HCT116 (cell line): ENCODE measurements around the gene ERC2. TPM values are rescaled to one million over a fixed set of nuclear protein-coding genes. Genes with fewer than 3 reads are reported as not detected.

Experiments used
- ATAC-seq: fragments of 200-7000 bp; cut with Tn5 transposase; 2 replicates; pipeline ENCODE4 v1.9.1; 2020; ENCODE audit warnings: mild to moderate bottlenecking, moderate library complexity
- BruUV-seq: library from RNA; stranded (reverse); fragments of 400-500 nt; replicated peaks from 2 replicates; lab custom pipeline; 2021; lab: Mats Ljungman, UMichigan
- CTCF ChIA-PET: fragments of 300-600 bp; sonication (Branson Sonifier 250); formaldehyde crosslinking; loops from one replicate; lab custom pipeline; 2021; ENCODE audit warnings: antibody characterized with exemption; lab: Charles Lee
- POLR2A ChIA-PET: fragments of 300-600, 350-600 bp; sonication (Branson Sonifier 250); formaldehyde crosslinking; loops from one replicate; lab custom pipeline; 2021; ENCODE audit warnings: antibody characterized with exemption; lab: Charles Lee
- RAD21 ChIA-PET, 2 experiments: fragments of 300-600 bp; sonication (Branson Sonifier 250); formaldehyde crosslinking; loops; one replicate each; lab custom pipeline; 2023; ENCODE audit warnings: low total read pairs in 2 of 2; ENCODE audit not compliant: uncharacterized antibody in 2 of 2, unreplicated experiment in 2 of 2, low non-redundant PET in 1 of 2; lab: Charles Lee
- DNase-seq: peaks from one replicate; pipeline ENCODE4 v3.0.0-alpha.2; 2010; ENCODE audit warnings: low read depth, low spot score
- H2AFZ ChIP-seq: fragments of 200-600 bp; shearing (Covaris generic), sonication (generic); 2 replicates; pipeline ENCODE4 v1.6.1; 2017; ENCODE audit warnings: low read depth, mixed run types, mixed read lengths, antibody characterized with exemption, low read length; ENCODE audit not compliant: poor library complexity, severe bottlenecking
- H3K27ac ChIP-seq: 2 replicates; pipeline ENCODE4 v1.5.1; 2012; ENCODE audit warnings: low read depth, low read length
- H3K27me3 ChIP-seq: fragments of 200-600 bp; sonication (generic); 2 replicates; pipeline ENCODE4 v1.6.1; 2016; ENCODE audit warnings: mixed run types, low read length, mixed read lengths; ENCODE audit not compliant: insufficient read depth
- H3K36me3 ChIP-seq, 2 experiments: fragments of 200-500 bp in 1 of 2; fragments of 200-600 bp in 1 of 2; sonication (Bioruptor generic) in 1 of 2; sonication (generic) in 1 of 2; 2 replicates each; pipeline versions ENCODE4 v1.5.1 to v1.6.1; 2014 to 2016; ENCODE audit warnings: low read length in 2 of 2, inconsistent platforms in 1 of 2, mixed read lengths in 1 of 2, mixed run types in 1 of 2; ENCODE audit not compliant: insufficient read depth in 2 of 2, control insufficient read depth in 1 of 2
- H3K4me1 ChIP-seq, 2 experiments: fragments of 200-600 bp in 1 of 2; sonication (generic) in 1 of 2; 2 replicates each; pipeline versions ENCODE4 v1.5.1 to v1.6.1; 2012 to 2017; ENCODE audit warnings: low read length in 2 of 2, inconsistent platforms in 1 of 2, mild to moderate bottlenecking in 1 of 2, mixed read lengths in 1 of 2, mixed run types in 1 of 2, moderate library complexity in 1 of 2; ENCODE audit not compliant: insufficient read depth in 2 of 2, control insufficient read depth in 1 of 2
- H3K4me2 ChIP-seq: fragments of 200-600 bp; sonication (generic); 2 replicates; pipeline ENCODE4 v1.6.1; 2017; ENCODE audit warnings: mixed run types, low read length, mixed read lengths
- H3K4me3 ChIP-seq, 2 experiments: fragments of 200-600 bp in 1 of 2; sonication (generic) in 1 of 2; replicated peaks in 1 of 2; 2 replicates each; pipeline ENCODE4 v1.5.1; 2011 to 2016; ENCODE audit warnings: low read length in 2 of 2, control low read depth in 1 of 2, low read depth in 1 of 2, mild to moderate bottlenecking in 1 of 2, mixed read lengths in 1 of 2, mixed run types in 1 of 2
- H3K79me2 ChIP-seq: fragments of 200-600 bp; sonication (generic); 2 replicates; pipeline ENCODE4 v1.6.1; 2017; ENCODE audit warnings: mild to moderate bottlenecking, mixed run types, low read length, moderate library complexity, mixed read lengths; ENCODE audit not compliant: insufficient read depth
- H3K9ac ChIP-seq: fragments of 200-600 bp; sonication (generic); 2 replicates; pipeline ENCODE4 v1.6.1; 2016; ENCODE audit warnings: low read length, mixed read lengths
- H3K9me2 ChIP-seq: fragments of 200-600 bp; sonication (generic), shearing (Covaris generic); 2 replicates; pipeline ENCODE4 v1.6.1; 2017; ENCODE audit warnings: mixed run types, mild to moderate bottlenecking, moderate library complexity; ENCODE audit not compliant: insufficient read depth
- H3K9me3 ChIP-seq, 2 experiments: fragments of 200-500 bp in 1 of 2; fragments of 200-600 bp in 1 of 2; sonication (Bioruptor generic) in 1 of 2; sonication (generic) in 1 of 2; 2 replicates each; pipeline ENCODE4 v1.6.1; 2014 to 2017; ENCODE audit warnings: low read length in 2 of 2, mixed read lengths in 2 of 2, inconsistent platforms in 1 of 2, low read depth in 1 of 2, mild to moderate bottlenecking in 1 of 2, mixed run types in 1 of 2, moderate library complexity in 1 of 2; ENCODE audit not compliant: control insufficient read depth in 1 of 2, insufficient read depth in 1 of 2
- H4K20me1 ChIP-seq: fragments of 200-600 bp; sonication (generic), shearing (Covaris generic); 2 replicates; pipeline ENCODE4 v1.6.1; 2017; ENCODE audit warnings: mixed run types, mild to moderate bottlenecking, moderate library complexity; ENCODE audit not compliant: insufficient read depth
- CBX3 ChIP-seq: IDR thresholded peaks from 2 replicates; pipeline ENCODE4 v1.6.1; 2012; ENCODE audit warnings: low read depth
- CEBPB ChIP-seq: IDR thresholded peaks from 2 replicates; pipeline ENCODE4 v1.6.1; 2012; ENCODE audit warnings: low read depth
- CTCF ChIP-seq, 3 experiments: fragments of 200-600 bp in 1 of 3; sonication (generic) in 1 of 3; IDR thresholded peaks in 2 of 3; conservative IDR thresholded peaks in 1 of 3; 2 replicates each; pipeline ENCODE4 v1.5.1; 2012 to 2017; ENCODE audit warnings: low read depth in 2 of 3, low read length in 2 of 3, antibody characterized with exemption in 1 of 3, borderline replicate concordance in 1 of 3, control low read depth in 1 of 3, mild to moderate bottlenecking in 1 of 3, mixed read lengths in 1 of 3, mixed run types in 1 of 3, moderate library complexity in 1 of 3; ENCODE audit not compliant: insufficient read depth in 1 of 3
- EGR1 ChIP-seq: IDR thresholded peaks from 2 replicates; pipeline ENCODE4 v1.6.1; 2012; ENCODE audit warnings: low read depth
- ELF1 ChIP-seq: IDR thresholded peaks from 2 replicates; pipeline ENCODE4 v1.6.1; 2012; ENCODE audit warnings: low read depth, borderline replicate concordance
- EZH2phosphoT487 ChIP-seq: fragments of 200-600 bp; IDR thresholded peaks from 2 replicates; pipeline ENCODE4 v1.6.1; 2018; ENCODE audit warnings: antibody characterized with exemption, borderline replicate concordance
- JUND ChIP-seq: IDR thresholded peaks from 2 replicates; pipeline ENCODE4 v1.6.1; 2012
- POLR2AphosphoS5 ChIP-seq: IDR thresholded peaks from 2 replicates; pipeline ENCODE4 v1.6.1; 2011; ENCODE audit warnings: mild to moderate bottlenecking, low read depth, low read length, moderate library complexity
- RAD21 ChIP-seq: IDR thresholded peaks from 2 replicates; pipeline ENCODE4 v1.6.1; 2012; ENCODE audit warnings: low read depth, mild to moderate bottlenecking
- SIN3A ChIP-seq: IDR thresholded peaks from 2 replicates; pipeline ENCODE4 v1.6.1; 2012; ENCODE audit warnings: low read depth
- SP1 ChIP-seq: IDR thresholded peaks from 2 replicates; pipeline ENCODE4 v1.6.1; 2012; ENCODE audit warnings: low read depth
- SRF ChIP-seq: IDR thresholded peaks from 2 replicates; pipeline ENCODE4 v1.6.1; 2012; ENCODE audit warnings: low read depth
- intact Hi-C: fragments of 100-400 bp; cut with micrococcal nuclease; formaldehyde crosslinking; loops from 2 replicates; pipeline ENCODE4 v1.10.0; 2022
- total RNA-seq: library from RNA; stranded (reverse); gene quantifications from one replicate; pipeline ENCODE4 v1.2.1, GENCODE V29; 2021; ENCODE audit not compliant: unreplicated experiment
- TF ChIP-seq, protein P1 (sequence below): IDR thresholded peaks from 2 replicates; pipeline ENCODE4 v1.6.1; 2012
- TF ChIP-seq, protein P2 (sequence below): IDR thresholded peaks from 2 replicates; pipeline ENCODE4 v1.6.1; 2011; ENCODE audit warnings: mild to moderate bottlenecking, low read length, moderate library complexity; ENCODE audit not compliant: insufficient replicate concordance; ENCODE audit errors: extremely low read depth
- TF ChIP-seq, protein P3 (sequence below): IDR thresholded peaks from 2 replicates; pipeline ENCODE4 v1.6.1; 2012; ENCODE audit warnings: low read depth

The ERC2 gene
- total RNA-seq, 1 experiment from 2014 or later = not detected

- Histone ChIP-seq H3K4me2 (no peak overlapping the region), H3K9me2 (no peaks in the 10 kb centered on the region), H4K20me1 (no peaks in the 10 kb centered on the region), H3K9me3 (no peaks in the 10 kb centered on the region), H3K9ac (no peak overlapping the region), H3K4me3 (no peak overlapping the region), H2AFZ (no peak overlapping the region), H3K79me2 (no peaks in the 10 kb centered on the region), H3K36me3 (no peaks in the 10 kb centered on the region), H3K4me1 (no peaks in the 10 kb centered on the region), H3K27ac (no peak overlapping the region), H3K27me3 (peaks cover 41% of the 10 kb centered on the region)
- ChIA-PET POLR2A (no interaction called here), RAD21 (no interaction called here), CTCF (no interaction called here)
- intact Hi-C loops = no loop called here
- ATAC-seq (no peak), DNase-seq (no peak)
- TF ChIP-seq, protein P1, sequence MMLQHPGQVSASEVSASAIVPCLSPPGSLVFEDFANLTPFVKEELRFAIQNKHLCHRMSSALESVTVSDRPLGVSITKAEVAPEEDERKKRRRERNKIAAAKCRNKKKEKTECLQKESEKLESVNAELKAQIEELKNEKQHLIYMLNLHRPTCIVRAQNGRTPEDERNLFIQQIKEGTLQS = no peak
- TF ChIP-seq POLR2AphosphoS5 (no peak), CEBPB (no peak), SP1 (no peak), JUND (no peak), EZH2phosphoT487 (no peak), CBX3 (no peak), SRF (no peak), RAD21 (no peak), ELF1 (no peak), EGR1 (no peak), SIN3A (no peak), CTCF (IDR thresholded peaks at IDR 0.05 in 2 of 3, conservative IDR thresholded peaks at IDR 0.05 in 1 of 3; ENCODE audit: borderline replicate concordance in 1 of 3, insufficient read depth in 1 of 3, low read depth in 2 of 3, low read length in 2 of 3) (no peak)
- TF ChIP-seq, protein P2, sequence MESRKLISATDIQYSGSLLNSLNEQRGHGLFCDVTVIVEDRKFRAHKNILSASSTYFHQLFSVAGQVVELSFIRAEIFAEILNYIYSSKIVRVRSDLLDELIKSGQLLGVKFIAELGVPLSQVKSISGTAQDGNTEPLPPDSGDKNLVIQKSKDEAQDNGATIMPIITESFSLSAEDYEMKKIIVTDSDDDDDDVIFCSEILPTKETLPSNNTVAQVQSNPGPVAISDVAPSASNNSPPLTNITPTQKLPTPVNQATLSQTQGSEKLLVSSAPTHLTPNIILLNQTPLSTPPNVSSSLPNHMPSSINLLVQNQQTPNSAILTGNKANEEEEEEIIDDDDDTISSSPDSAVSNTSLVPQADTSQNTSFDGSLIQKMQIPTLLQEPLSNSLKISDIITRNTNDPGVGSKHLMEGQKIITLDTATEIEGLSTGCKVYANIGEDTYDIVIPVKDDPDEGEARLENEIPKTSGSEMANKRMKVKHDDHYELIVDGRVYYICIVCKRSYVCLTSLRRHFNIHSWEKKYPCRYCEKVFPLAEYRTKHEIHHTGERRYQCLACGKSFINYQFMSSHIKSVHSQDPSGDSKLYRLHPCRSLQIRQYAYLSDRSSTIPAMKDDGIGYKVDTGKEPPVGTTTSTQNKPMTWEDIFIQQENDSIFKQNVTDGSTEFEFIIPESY = no peak
- TF ChIP-seq, protein P3, sequence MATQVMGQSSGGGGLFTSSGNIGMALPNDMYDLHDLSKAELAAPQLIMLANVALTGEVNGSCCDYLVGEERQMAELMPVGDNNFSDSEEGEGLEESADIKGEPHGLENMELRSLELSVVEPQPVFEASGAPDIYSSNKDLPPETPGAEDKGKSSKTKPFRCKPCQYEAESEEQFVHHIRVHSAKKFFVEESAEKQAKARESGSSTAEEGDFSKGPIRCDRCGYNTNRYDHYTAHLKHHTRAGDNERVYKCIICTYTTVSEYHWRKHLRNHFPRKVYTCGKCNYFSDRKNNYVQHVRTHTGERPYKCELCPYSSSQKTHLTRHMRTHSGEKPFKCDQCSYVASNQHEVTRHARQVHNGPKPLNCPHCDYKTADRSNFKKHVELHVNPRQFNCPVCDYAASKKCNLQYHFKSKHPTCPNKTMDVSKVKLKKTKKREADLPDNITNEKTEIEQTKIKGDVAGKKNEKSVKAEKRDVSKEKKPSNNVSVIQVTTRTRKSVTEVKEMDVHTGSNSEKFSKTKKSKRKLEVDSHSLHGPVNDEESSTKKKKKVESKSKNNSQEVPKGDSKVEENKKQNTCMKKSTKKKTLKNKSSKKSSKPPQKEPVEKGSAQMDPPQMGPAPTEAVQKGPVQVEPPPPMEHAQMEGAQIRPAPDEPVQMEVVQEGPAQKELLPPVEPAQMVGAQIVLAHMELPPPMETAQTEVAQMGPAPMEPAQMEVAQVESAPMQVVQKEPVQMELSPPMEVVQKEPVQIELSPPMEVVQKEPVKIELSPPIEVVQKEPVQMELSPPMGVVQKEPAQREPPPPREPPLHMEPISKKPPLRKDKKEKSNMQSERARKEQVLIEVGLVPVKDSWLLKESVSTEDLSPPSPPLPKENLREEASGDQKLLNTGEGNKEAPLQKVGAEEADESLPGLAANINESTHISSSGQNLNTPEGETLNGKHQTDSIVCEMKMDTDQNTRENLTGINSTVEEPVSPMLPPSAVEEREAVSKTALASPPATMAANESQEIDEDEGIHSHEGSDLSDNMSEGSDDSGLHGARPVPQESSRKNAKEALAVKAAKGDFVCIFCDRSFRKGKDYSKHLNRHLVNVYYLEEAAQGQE = no peak
- BruUV-seq = no TSS peak
Observed at GRCh38 chr3:56364665-56365064, 103.6 kb downstream of the ERC2 start.
